ENCODE results near the gene ADK.

DNA sequence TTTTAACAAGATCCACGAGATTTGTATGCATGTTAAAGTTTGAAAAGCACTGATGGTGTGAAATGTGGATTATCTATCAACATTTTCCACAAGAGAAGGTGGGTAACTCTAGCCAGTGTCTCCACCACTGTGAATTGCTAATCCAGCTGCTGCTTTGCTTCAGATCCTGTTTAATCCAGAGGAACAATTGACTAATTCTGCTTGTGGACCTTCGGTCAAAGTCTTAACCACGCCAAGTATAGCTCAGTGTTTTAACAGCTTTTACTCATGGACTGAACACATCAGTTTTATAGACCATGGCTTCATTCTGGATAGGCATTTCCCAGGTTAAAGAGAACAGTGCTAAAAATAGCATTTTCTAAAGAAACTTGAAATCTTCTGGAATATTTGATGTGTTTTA lies 23.5 kb downstream of the ADK start:
- TF ChIP-seq RAD21 (IDR thresholded peaks at IDR 0.05; ENCODE audit: low read length) (no peak), SMC3 (IDR thresholded peaks at IDR 0.05; ENCODE audit: low read depth, low read length) (no peak), POLR2A (IDR thresholded peaks at IDR 0.05; ENCODE audit: low read depth, low read length) (no peak), RFX5 (IDR thresholded peaks at IDR 0.05; ENCODE audit: low read depth, low read length) (no peak), CEBPB (IDR thresholded peaks at IDR 0.05; ENCODE audit: low read depth, low read length) (no peak), RCOR1 (IDR thresholded peaks at IDR 0.05; ENCODE audit: insufficient replicate concordance, low read length) (no peak)
- TF ChIP-seq, protein P1, sequence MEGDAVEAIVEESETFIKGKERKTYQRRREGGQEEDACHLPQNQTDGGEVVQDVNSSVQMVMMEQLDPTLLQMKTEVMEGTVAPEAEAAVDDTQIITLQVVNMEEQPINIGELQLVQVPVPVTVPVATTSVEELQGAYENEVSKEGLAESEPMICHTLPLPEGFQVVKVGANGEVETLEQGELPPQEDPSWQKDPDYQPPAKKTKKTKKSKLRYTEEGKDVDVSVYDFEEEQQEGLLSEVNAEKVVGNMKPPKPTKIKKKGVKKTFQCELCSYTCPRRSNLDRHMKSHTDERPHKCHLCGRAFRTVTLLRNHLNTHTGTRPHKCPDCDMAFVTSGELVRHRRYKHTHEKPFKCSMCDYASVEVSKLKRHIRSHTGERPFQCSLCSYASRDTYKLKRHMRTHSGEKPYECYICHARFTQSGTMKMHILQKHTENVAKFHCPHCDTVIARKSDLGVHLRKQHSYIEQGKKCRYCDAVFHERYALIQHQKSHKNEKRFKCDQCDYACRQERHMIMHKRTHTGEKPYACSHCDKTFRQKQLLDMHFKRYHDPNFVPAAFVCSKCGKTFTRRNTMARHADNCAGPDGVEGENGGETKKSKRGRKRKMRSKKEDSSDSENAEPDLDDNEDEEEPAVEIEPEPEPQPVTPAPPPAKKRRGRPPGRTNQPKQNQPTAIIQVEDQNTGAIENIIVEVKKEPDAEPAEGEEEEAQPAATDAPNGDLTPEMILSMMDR (conservative IDR thresholded peaks at IDR 0.05; ENCODE audit: low read depth, low read length), result no peak
- TF ChIP-seq, protein P2, sequence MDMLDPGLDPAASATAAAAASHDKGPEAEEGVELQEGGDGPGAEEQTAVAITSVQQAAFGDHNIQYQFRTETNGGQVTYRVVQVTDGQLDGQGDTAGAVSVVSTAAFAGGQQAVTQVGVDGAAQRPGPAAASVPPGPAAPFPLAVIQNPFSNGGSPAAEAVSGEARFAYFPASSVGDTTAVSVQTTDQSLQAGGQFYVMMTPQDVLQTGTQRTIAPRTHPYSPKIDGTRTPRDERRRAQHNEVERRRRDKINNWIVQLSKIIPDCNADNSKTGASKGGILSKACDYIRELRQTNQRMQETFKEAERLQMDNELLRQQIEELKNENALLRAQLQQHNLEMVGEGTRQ (IDR thresholded peaks at IDR 0.05; ENCODE audit: low read depth, low read length), result no peak
- TF ChIP-seq, protein P3, sequence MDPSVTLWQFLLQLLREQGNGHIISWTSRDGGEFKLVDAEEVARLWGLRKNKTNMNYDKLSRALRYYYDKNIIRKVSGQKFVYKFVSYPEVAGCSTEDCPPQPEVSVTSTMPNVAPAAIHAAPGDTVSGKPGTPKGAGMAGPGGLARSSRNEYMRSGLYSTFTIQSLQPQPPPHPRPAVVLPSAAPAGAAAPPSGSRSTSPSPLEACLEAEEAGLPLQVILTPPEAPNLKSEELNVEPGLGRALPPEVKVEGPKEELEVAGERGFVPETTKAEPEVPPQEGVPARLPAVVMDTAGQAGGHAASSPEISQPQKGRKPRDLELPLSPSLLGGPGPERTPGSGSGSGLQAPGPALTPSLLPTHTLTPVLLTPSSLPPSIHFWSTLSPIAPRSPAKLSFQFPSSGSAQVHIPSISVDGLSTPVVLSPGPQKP (IDR thresholded peaks at IDR 0.05; ENCODE audit: borderline replicate concordance, low read depth, low read length), result no peak

Measured in IMR-90 (cell line).